GM12872 (cell line): ENCODE measurements around the gene XXYLT1.

ENCODE experiments used
- CTCF ChIP-seq: IDR thresholded peaks from 3 replicates; pipeline ENCODE4 v1.5.1; 2011; ENCODE audit warnings: low read depth, mild to moderate bottlenecking, low read length, moderate library complexity; ENCODE audit not compliant: insufficient read depth

Gene XXYLT1

GRCh38 chr3:195185583-195185982 lies 85.4 kb downstream of the XXYLT1 start:
- no peak for TF ChIP-seq CTCF

- no peak for TF ChIP-seq CTCF
These were observed 86.1 kb downstream of the XXYLT1 start for GRCh38 chr3:195184716-195185421.

GRCh38 chr3:195183071-195183776 lies 87.7 kb downstream of the XXYLT1 start:
- TF ChIP-seq CTCF, result no peak

GRCh38 chr3:195182470-195182795 lies 88.5 kb downstream of the XXYLT1 start:
- no peak for TF ChIP-seq CTCF

GRCh38 chr3:195181741-195182469 lies 89.1 kb downstream of the XXYLT1 start:
- no peak for TF ChIP-seq CTCF

GRCh38 chr3:195181113-195181498 lies 89.9 kb downstream of the XXYLT1 start:
- no peak for TF ChIP-seq CTCF

- no peak for TF ChIP-seq CTCF
These were observed 90.4 kb downstream of the XXYLT1 start for GRCh38 chr3:195180490-195181112.
